D721Med (cell line): ENCODE results near the gene PLD3.

Experiments used
- DNase-seq: peaks from one replicate; pipeline ENCODE4 v3.0.0; 2011; ENCODE audit warnings: low spot score; ENCODE audit not compliant: insufficient read length
- FAIRE-seq: peaks from 2 replicates; lab custom pipeline; 2011; peaks lifted over from hg19 to GRCh38; lab: Jason Lieb, UNC
- TF ChIP-seq, protein P1 (sequence below): IDR thresholded peaks from 2 replicates; pipeline ENCODE4 v1.5.1; 2012; ENCODE audit warnings: mild to moderate bottlenecking, control low read depth; ENCODE audit not compliant: insufficient read depth; ENCODE audit errors: missing control alignments

PLD3 gene

DNA sequence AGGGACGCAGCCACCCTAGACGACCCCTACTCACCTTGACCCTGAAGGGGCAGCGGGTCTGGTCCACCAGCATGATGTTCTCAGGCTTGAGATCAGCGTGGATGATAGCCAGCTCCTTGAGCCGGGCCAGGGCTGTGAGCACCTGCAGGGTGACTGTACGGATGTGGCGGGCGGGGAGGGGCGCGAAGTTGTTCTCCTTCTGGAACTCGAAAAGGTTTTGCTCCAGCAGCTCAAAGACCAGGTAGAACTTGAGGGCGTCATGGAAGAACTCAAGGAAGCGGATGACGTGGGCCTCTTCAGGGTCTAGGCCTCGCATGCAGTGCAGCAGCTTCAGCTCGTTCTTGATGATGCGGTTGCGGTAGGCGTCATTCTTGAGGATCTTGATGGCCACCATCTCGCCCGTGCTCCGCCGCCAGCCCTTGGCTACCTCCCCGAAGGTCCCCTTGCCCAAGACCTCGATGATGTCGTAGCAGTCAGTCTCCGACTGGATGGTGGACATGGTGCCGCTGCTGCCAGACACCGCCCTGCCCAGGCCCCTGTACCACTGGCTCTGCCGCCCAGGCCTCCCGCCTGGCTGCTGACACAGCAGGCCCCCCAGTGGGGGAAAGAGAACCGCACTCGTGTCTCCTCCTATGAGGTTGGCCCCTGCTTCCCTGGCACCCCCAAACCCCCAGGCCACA is 41.0 kb downstream of the PLD3 start:
- DNase-seq (no peak), FAIRE-seq (no peak)
- TF ChIP-seq, protein P1, sequence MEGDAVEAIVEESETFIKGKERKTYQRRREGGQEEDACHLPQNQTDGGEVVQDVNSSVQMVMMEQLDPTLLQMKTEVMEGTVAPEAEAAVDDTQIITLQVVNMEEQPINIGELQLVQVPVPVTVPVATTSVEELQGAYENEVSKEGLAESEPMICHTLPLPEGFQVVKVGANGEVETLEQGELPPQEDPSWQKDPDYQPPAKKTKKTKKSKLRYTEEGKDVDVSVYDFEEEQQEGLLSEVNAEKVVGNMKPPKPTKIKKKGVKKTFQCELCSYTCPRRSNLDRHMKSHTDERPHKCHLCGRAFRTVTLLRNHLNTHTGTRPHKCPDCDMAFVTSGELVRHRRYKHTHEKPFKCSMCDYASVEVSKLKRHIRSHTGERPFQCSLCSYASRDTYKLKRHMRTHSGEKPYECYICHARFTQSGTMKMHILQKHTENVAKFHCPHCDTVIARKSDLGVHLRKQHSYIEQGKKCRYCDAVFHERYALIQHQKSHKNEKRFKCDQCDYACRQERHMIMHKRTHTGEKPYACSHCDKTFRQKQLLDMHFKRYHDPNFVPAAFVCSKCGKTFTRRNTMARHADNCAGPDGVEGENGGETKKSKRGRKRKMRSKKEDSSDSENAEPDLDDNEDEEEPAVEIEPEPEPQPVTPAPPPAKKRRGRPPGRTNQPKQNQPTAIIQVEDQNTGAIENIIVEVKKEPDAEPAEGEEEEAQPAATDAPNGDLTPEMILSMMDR: no peak

GRCh38 chr19:40390084-40390742 is 41.7 kb downstream of the PLD3 start, which contains the start of gene HIPK4:
TSS of gene HIPK4 (minus strand) at chr19:40390181. CDS start at chr19:40389902, 279 bp downstream.
- no peak for FAIRE-seq
- TF ChIP-seq, protein P1: no peak
- no peak for DNase-seq

GRCh38 chr19:40392123-40392522 is 43.6 kb downstream of the PLD3 start:
- FAIRE-seq (no peak), DNase-seq (no peak)
- TF ChIP-seq, protein P1: no peak

- TF ChIP-seq, protein P1: peak; percentile 25
- DNase-seq (no peak), FAIRE-seq (no peak)
Measured at GRCh38 chr19:40392894-40393517, 44.5 kb downstream of the PLD3 start.

DNA sequence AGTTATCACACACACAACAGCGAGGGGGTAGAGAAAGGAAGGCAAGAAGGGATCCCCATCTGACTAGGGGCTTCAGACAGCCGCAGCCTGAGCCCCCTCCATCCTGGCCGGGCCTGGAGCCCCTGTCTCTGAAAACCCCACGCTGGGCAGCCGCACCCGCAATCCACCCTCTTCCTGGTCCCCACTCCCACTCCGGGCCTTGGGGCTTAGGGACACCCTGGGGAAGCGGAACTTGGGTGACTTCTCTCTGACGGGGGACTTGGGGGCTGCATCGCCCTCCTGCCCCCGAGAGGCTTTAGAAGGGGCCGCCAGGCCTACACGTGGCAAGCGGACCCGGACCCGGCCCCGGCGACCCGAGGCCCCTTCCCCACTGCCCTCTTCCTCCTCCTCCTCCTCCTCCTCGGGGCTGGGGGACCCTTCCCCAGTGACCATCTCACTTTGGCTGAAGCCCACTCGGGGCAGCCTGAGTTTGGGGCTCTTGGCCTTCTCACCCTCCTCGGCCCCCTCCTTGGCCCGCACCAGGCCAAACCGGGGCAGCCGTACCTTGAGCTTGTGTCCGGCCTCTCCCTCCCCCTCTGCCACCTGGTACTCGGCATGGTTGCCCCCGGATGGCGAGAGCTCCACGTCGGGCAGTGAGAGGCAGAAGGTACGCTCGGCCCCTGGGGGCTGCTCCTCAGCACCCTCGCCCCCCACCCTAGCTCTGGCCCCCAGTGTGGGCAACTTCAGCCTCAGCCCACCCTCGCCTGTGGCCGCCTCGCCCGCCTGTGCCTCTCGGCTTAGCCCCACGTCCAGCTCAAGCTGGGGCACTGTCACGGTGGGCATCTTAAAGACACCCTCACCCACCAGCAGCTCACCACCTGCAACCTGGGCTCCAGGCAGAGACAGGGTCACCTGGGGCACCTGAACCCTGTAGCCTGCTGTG is 45.7 kb downstream of the PLD3 start:
- FAIRE-seq: no peak
- TF ChIP-seq, protein P1: no peak
- no peak for DNase-seq

- TF ChIP-seq, protein P1: no peak
- DNase-seq (no peak), FAIRE-seq (no peak)
Measured at GRCh38 chr19:40394816-40395210, 46.3 kb downstream of the PLD3 start.
